ENCODE data around the gene NNAT.

The NNAT gene

DNA sequence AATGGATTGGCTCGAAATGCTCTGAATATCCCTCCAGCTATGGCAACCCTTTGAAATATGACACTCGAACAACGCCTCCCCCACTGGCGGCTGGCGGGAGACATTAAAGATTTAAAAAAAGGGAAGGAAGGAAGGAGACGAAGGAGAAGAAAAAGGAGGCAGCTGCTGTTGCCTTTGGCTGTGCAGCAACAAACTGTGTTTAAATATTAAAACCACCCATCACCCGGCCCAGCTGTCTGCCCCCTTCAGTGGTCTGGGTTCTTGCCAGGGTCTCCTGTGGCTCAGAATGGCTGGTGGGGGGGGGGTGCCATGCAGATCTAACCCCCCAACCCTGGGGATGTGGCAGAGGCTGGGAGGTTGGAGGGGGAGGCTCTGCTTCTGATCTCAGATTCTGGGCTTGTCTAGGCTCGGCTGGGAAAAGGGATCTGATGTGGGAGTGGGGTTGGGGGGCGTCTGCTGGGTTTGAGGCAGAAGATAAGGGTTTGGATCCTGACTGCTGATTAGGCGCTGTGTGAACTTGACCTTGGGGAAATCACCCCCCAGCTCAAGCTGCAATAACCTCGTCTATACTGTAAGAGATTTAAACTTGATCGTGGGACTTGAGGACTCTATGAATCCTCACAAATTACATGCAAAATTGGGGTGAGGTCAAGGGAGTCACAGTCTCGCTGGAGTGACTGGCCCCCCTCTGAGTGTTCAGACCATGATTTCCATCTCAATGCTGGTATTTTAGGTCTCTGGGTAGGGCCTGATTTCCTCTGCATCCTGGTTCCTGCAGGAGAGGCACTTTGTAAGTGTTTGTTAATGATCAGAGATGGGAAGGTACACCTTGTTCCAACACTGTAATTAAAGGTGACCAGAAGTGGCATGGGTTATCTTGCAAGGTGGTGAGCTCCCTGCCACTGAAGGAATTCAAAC is 46.9 kb downstream of the NNAT start:
- H3K4me3 ChIP-seq (replicated peaks; ENCODE audit: low read depth, low read length), result no peak overlapping the region
- DNase-seq (ENCODE audit: extremely low read depth, low read depth), result no peak
- TF ChIP-seq, protein P1, sequence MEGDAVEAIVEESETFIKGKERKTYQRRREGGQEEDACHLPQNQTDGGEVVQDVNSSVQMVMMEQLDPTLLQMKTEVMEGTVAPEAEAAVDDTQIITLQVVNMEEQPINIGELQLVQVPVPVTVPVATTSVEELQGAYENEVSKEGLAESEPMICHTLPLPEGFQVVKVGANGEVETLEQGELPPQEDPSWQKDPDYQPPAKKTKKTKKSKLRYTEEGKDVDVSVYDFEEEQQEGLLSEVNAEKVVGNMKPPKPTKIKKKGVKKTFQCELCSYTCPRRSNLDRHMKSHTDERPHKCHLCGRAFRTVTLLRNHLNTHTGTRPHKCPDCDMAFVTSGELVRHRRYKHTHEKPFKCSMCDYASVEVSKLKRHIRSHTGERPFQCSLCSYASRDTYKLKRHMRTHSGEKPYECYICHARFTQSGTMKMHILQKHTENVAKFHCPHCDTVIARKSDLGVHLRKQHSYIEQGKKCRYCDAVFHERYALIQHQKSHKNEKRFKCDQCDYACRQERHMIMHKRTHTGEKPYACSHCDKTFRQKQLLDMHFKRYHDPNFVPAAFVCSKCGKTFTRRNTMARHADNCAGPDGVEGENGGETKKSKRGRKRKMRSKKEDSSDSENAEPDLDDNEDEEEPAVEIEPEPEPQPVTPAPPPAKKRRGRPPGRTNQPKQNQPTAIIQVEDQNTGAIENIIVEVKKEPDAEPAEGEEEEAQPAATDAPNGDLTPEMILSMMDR (IDR thresholded peaks at IDR 0.05; ENCODE audit: low read depth, low read length, missing control alignments), result no peak

DNA sequence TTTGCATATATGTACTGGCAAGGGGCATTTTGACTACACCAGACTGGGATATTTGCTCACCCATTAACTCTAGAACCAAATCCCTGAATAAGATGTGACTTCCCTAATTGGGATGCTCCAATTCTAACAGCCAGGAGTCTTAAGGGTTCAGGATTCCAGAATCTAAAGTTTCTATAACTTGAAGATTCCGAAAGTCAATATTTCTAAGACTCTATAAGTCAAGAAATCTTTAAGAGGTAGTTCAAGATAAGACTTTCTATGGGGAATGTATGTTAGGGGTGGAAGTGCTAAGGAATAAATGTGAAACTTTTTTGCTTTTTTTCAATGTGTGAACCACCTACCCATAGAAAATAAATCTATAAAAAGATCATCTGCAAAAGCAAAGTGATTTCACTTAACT is 49.4 kb downstream of the NNAT start:
- DNase-seq (ENCODE audit: extremely low read depth, low read depth), result no peak
- H3K4me3 ChIP-seq (replicated peaks; ENCODE audit: low read depth, low read length), result no peak overlapping the region
- TF ChIP-seq, protein P1 (IDR thresholded peaks at IDR 0.05; ENCODE audit: low read depth, low read length, missing control alignments), result no peak

DNA sequence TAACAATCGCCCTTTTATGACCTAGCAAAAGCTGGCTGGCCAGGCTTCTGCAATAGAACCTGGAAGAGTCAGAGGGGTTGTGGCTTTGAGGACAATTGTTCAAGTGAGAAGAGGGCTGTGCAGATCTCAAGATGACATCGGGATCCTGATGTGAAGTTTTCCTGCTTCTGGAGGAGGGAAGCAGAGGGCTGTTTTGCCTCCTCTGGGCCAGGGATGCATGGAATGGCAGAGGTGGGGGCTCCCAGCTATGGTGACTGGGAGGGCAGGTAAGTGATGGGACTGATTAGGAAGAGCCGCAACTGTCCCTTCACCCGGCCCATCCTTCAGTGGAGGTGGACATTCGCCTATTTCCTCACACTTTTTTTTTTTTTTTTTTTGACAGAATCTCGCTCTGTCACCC is 50.0 kb downstream of the NNAT start:
- TF ChIP-seq, protein P1 (IDR thresholded peaks at IDR 0.05; ENCODE audit: low read depth, low read length, missing control alignments), result no peak
- DNase-seq (ENCODE audit: extremely low read depth, low read depth), result no peak
- no peak overlapping the region for H3K4me3 ChIP-seq (replicated peaks; ENCODE audit: low read depth, low read length)
